ENCODE data around the gene CYP4V2. TPM values are rescaled to one million over a fixed set of nuclear protein-coding genes. Genes with fewer than 3 reads are reported as not detected.

The CYP4V2 gene
- total RNA-seq, 1 experiment from 2014 or later, result 8.6 TPM

GRCh38 chr4:186159613-186160012, 31.8 kb upstream of the CYP4V2 start:
- H3K79me2 ChIP-seq (ENCODE audit: insufficient read depth, low read length), result no peaks in the 10 kb centered on the region
- H3K27me3 ChIP-seq (ENCODE audit: insufficient read depth, low read length), result no peaks in the 10 kb centered on the region
- H3K9me3 ChIP-seq (ENCODE audit: control insufficient read depth in 1 of 2, insufficient read depth in 1 of 2, low read depth in 1 of 2, low read length in 2 of 2), result no peaks in the 10 kb centered on the region
- no peak overlapping the region for H2AFZ ChIP-seq (ENCODE audit: low read depth, low read length, poor library complexity, severe bottlenecking)
- ChIA-PET CTCF (no interaction called here), POLR2A (no interaction called here), RAD21 (ENCODE audit: low non-redundant PET in 1 of 2, low total read pairs in 2 of 2, uncharacterized antibody in 2 of 2, unreplicated experiment in 2 of 2) (no interaction called here)
- no peaks in the 10 kb centered on the region for H3K9me2 ChIP-seq (ENCODE audit: insufficient read depth)
- H3K9ac ChIP-seq (ENCODE audit: low read length), result no peak overlapping the region
- H3K4me2 ChIP-seq (ENCODE audit: low read length), result no peak overlapping the region
- no TSS peak for BruUV-seq (replicated peaks)
- H3K4me3 ChIP-seq (replicated peaks in 1 of 2; ENCODE audit: low read depth in 1 of 2, low read length in 2 of 2), result no peak overlapping the region
- intact Hi-C loops (cut with micrococcal nuclease), result no loop called here
- TF ChIP-seq ZBTB33 (IDR thresholded peaks at IDR 0.05; ENCODE audit: extremely low read depth, insufficient replicate concordance, low read length), result no peak
- no peak for TF ChIP-seq MAX (IDR thresholded peaks at IDR 0.05)
- no peak for TF ChIP-seq POLR2AphosphoS5 (IDR thresholded peaks at IDR 0.05; ENCODE audit: low read depth, low read length)
- H4K20me1 ChIP-seq (ENCODE audit: insufficient read depth), result no peaks in the 10 kb centered on the region
- no peak overlapping the region for H3K27ac ChIP-seq (ENCODE audit: low read depth, low read length)
- ATAC-seq, result no peak
- no peaks in the 10 kb centered on the region for H3K36me3 ChIP-seq (ENCODE audit: control insufficient read depth in 1 of 2, insufficient read depth in 2 of 2, low read length in 2 of 2)
- no peak for DNase-seq (ENCODE audit: low read depth, low spot score)
- H3K4me1 ChIP-seq (ENCODE audit: control insufficient read depth in 1 of 2, insufficient read depth in 2 of 2, low read length in 2 of 2), result no peaks in the 10 kb centered on the region

GRCh38 chr4:186161138-186161537, 30.2 kb upstream of the CYP4V2 start:
- H3K9me3 ChIP-seq (ENCODE audit: control insufficient read depth in 1 of 2, insufficient read depth in 1 of 2, low read depth in 1 of 2, low read length in 2 of 2), result no peaks in the 10 kb centered on the region
- POLR2A ChIA-PET, result no interaction called here

More at GRCh38 chr4:186161138-186161537, 30.2 kb upstream of the CYP4V2 start:
- no peaks in the 10 kb centered on the region for H4K20me1 ChIP-seq (ENCODE audit: insufficient read depth)
- ATAC-seq (no peak), DNase-seq (ENCODE audit: low read depth, low spot score) (no peak)
- H3K9ac ChIP-seq (ENCODE audit: low read length), result no peak overlapping the region
- BruUV-seq (replicated peaks), result no TSS peak
- ChIA-PET RAD21 (ENCODE audit: low non-redundant PET in 1 of 2, low total read pairs in 2 of 2, uncharacterized antibody in 2 of 2, unreplicated experiment in 2 of 2) (no interaction called here), CTCF (no interaction called here)
- no peaks in the 10 kb centered on the region for H3K4me1 ChIP-seq (ENCODE audit: control insufficient read depth in 1 of 2, insufficient read depth in 2 of 2, low read length in 2 of 2)
- intact Hi-C loops (cut with micrococcal nuclease), result no loop called here
- H3K27ac ChIP-seq (ENCODE audit: low read depth, low read length), result no peak overlapping the region
- no peaks in the 10 kb centered on the region for H3K36me3 ChIP-seq (ENCODE audit: control insufficient read depth in 1 of 2, insufficient read depth in 2 of 2, low read length in 2 of 2)
- H3K4me2 ChIP-seq (ENCODE audit: low read length), result no peak overlapping the region
- H2AFZ ChIP-seq (ENCODE audit: low read depth, low read length, poor library complexity, severe bottlenecking), result no peak overlapping the region
- H3K4me3 ChIP-seq (replicated peaks in 1 of 2; ENCODE audit: low read depth in 1 of 2, low read length in 2 of 2), result no peak overlapping the region
- H3K79me2 ChIP-seq (ENCODE audit: insufficient read depth, low read length), result no peaks in the 10 kb centered on the region
- H3K9me2 ChIP-seq (ENCODE audit: insufficient read depth), result no peaks in the 10 kb centered on the region
- TF ChIP-seq ELF1 (IDR thresholded peaks at IDR 0.05; ENCODE audit: borderline replicate concordance, low read depth), result no peak
- no peak for TF ChIP-seq TCF7L2 (IDR thresholded peaks at IDR 0.05; ENCODE audit: borderline replicate concordance, extremely low read depth, insufficient read depth, insufficient read length)
- TF ChIP-seq FOSL1 (IDR thresholded peaks at IDR 0.05; ENCODE audit: low read depth), result no peak
- H3K27me3 ChIP-seq (ENCODE audit: insufficient read depth, low read length), result no peaks in the 10 kb centered on the region

All from HCT116 (cell line).